Glutamatergic neuron (in vitro differentiated cells): ENCODE results near the gene KIAA1958. TPM values are rescaled to one million over a fixed set of nuclear protein-coding genes. Genes with fewer than 3 reads are reported as not detected.

Source experiments
- DNase-seq: peaks from one replicate; pipeline ENCODE4 v3.0.0; 2022
- H3K27ac Mint-ChIP-seq: one replicate; pipeline ENCODE4 v1.8.0; 2020; ENCODE audit warnings: mild to moderate bottlenecking, mixed read lengths, inconsistent platforms; ENCODE audit not compliant: unreplicated experiment
- H3K27me3 Mint-ChIP-seq: one replicate; pipeline ENCODE4 v1.8.0; 2020; ENCODE audit warnings: mild to moderate bottlenecking, moderate library complexity, mixed read lengths, inconsistent platforms; ENCODE audit not compliant: unreplicated experiment
- H3K36me3 Mint-ChIP-seq: one replicate; pipeline ENCODE4 v1.8.0; 2020; ENCODE audit warnings: mild to moderate bottlenecking, mixed read lengths, inconsistent platforms; ENCODE audit not compliant: unreplicated experiment
- H3K4me1 Mint-ChIP-seq: one replicate; pipeline ENCODE4 v1.8.0; 2020; ENCODE audit warnings: mild to moderate bottlenecking, low read depth, mixed read lengths, inconsistent platforms; ENCODE audit not compliant: unreplicated experiment
- H3K4me3 Mint-ChIP-seq: one replicate; pipeline ENCODE4 v1.8.0; 2020; ENCODE audit warnings: mild to moderate bottlenecking, mixed read lengths, inconsistent platforms; ENCODE audit not compliant: unreplicated experiment
- H3K9me3 Mint-ChIP-seq: one replicate; pipeline ENCODE4 v1.8.0; 2020; ENCODE audit warnings: mild to moderate bottlenecking, moderate library complexity, mixed read lengths, inconsistent platforms; ENCODE audit not compliant: unreplicated experiment
- CTCF ChIP-seq: fragments of 200-600 bp; sonication (generic); IDR thresholded peaks from one replicate; pipeline ENCODE4 v1.5.0; 2021; ENCODE audit not compliant: partially characterized antibody, unreplicated experiment
- total RNA-seq: library from RNA; stranded (reverse); fragmentation: NEBNext Ultra II Directional; extraction: Animal tissue kit (Norgen Biotek cat#: 25700); gene quantifications from one replicate; pipeline ENCODE4 v1.2.1, GENCODE V29; 2021; ENCODE audit not compliant: unreplicated experiment

KIAA1958 gene
- total RNA-seq, 1 donor from 2014 or later, result 48.6 TPM

GRCh38 chr9:112487008-112487798 is 576 bp downstream of the KIAA1958 start:
- TF ChIP-seq CTCF, result no peak
- Mint-ChIP-seq H3K4me3 (peak overlapping the region; percentile 98), H3K4me1 (peaks cover 23% of the 10 kb centered on the region), H3K36me3 (no peaks in the 10 kb centered on the region), H3K27me3 (peaks cover 8% of the 10 kb centered on the region), H3K9me3 (peaks cover 15% of the 10 kb centered on the region), H3K27ac (peak overlapping the region; percentile 89)
- peak; percentile 69 for DNase-seq

- H3K9me3 Mint-ChIP-seq, result peaks cover 14% of the 10 kb centered on the region
- no peak for DNase-seq
- H3K27me3 Mint-ChIP-seq, result peaks cover 8% of the 10 kb centered on the region
- no peak for TF ChIP-seq CTCF
- H3K27ac Mint-ChIP-seq, result peak overlapping the region; percentile 89
- H3K36me3 Mint-ChIP-seq, result no peaks in the 10 kb centered on the region
- peak overlapping the region; percentile 98 for H3K4me3 Mint-ChIP-seq
- peaks cover 23% of the 10 kb centered on the region for H3K4me1 Mint-ChIP-seq
Observed at GRCh38 chr9:112487799-112488340, 1.2 kb downstream of the KIAA1958 start.

GRCh38 chr9:112489039-112489546 is 2.5 kb downstream of the KIAA1958 start:
- peaks cover 10% of the 10 kb centered on the region for H3K36me3 Mint-ChIP-seq
- H3K27ac Mint-ChIP-seq, result peak overlapping the region; percentile 71
- H3K4me3 Mint-ChIP-seq, result peak overlapping the region; percentile 98
- DNase-seq, result no peak
- H3K9me3 Mint-ChIP-seq, result peaks cover 17% of the 10 kb centered on the region
- no peak for TF ChIP-seq CTCF
- peaks cover 28% of the 10 kb centered on the region for H3K4me1 Mint-ChIP-seq
- H3K27me3 Mint-ChIP-seq, result peaks cover 8% of the 10 kb centered on the region

GRCh38 chr9:112489876-112490666 is 3.4 kb downstream of the KIAA1958 start:
- peaks cover 28% of the 10 kb centered on the region for H3K4me1 Mint-ChIP-seq
- DNase-seq, result no peak
- TF ChIP-seq CTCF, result no peak

More at GRCh38 chr9:112489876-112490666, 3.4 kb downstream of the KIAA1958 start:
- Mint-ChIP-seq H3K36me3 (peaks cover 20% of the 10 kb centered on the region), H3K27ac (peak overlapping the region; percentile 88), H3K27me3 (peaks cover 8% of the 10 kb centered on the region), H3K9me3 (peaks cover 21% of the 10 kb centered on the region), H3K4me3 (peak overlapping the region; percentile 82)
